Activated CD4-positive, alpha-beta memory T cell treated with anti-CD3 and anti-CD28 coated beads, Interleukin-2, amount 10 ng/mL, durations not matched to agents 7 days and 5 days (primary cell): ENCODE data around the gene SYNJ2BP. TPM values are rescaled to one million over a fixed set of nuclear protein-coding genes. Genes with fewer than 3 reads are reported as not detected.
"Not testable (repeated sequence)": the region's sequence is repeated elsewhere in the genome, so short reads cannot be mapped to it uniquely, and the experiment has no call there.

Source experiments
- CTCF ChIA-PET: fragments of 350-600 bp; sonication (Branson Sonifier 250); formaldehyde crosslinking; loops from one replicate; lab custom pipeline; 2021; ENCODE audit warnings: antibody characterized with exemption, inconsistent platforms; lab: Charles Lee
- POLR2A ChIA-PET: fragments of 350-600 bp; sonication (Branson Sonifier 250); formaldehyde crosslinking; loops from one replicate; lab custom pipeline; 2021; ENCODE audit warnings: antibody characterized with exemption; lab: Charles Lee
- DNase-seq: peaks from one replicate; pipeline ENCODE4 v3.0.0-alpha.2; 2020
- H3K27ac Mint-ChIP-seq: one replicate; pipeline ENCODE4 v1.8.0; 2021; ENCODE audit warnings: mild to moderate bottlenecking, mixed read lengths
- H3K27me3 Mint-ChIP-seq: one replicate; pipeline ENCODE4 v1.8.0; 2021; ENCODE audit warnings: mixed read lengths
- H3K36me3 Mint-ChIP-seq: one replicate; pipeline ENCODE4 v1.8.0; 2021; ENCODE audit warnings: low read depth, mixed read lengths
- H3K4me1 Mint-ChIP-seq: one replicate; pipeline ENCODE4 v1.8.0; 2021; ENCODE audit warnings: mixed read lengths
- H3K4me3 Mint-ChIP-seq: one replicate; pipeline ENCODE4 v1.8.0; 2021; ENCODE audit warnings: mild to moderate bottlenecking, mixed read lengths
- H3K9me3 Mint-ChIP-seq: one replicate; pipeline ENCODE4 v1.8.0; 2021; ENCODE audit warnings: mixed read lengths
- total RNA-seq, 2 experiments: library from RNA; stranded (reverse); gene quantifications; one replicate each; pipeline ENCODE4 v1.2.3, GENCODE V29; 2021

The SYNJ2BP gene
- total RNA-seq, 2 experiments from 2014 or later, result 6.3 to 6.5 TPM

GRCh38 chr14:70407621-70408020 lies 9.3 kb downstream of the SYNJ2BP start:
- POLR2A ChIA-PET, result no interaction called here

GRCh38 chr14:70406216-70406615 lies 10.7 kb downstream of the SYNJ2BP start:
- H3K9me3 Mint-ChIP-seq, CTCF ChIA-PET, POLR2A ChIA-PET, H3K36me3 Mint-ChIP-seq, H3K4me3 Mint-ChIP-seq, H3K27ac Mint-ChIP-seq, H3K4me1 Mint-ChIP-seq, H3K27me3 Mint-ChIP-seq, DNase-seq: not testable (repeated sequence)

More at GRCh38 chr14:70407621-70408020, 9.3 kb downstream of the SYNJ2BP start:
- DNase-seq, result no peak
- Mint-ChIP-seq H3K36me3 (peaks cover 3% of the 10 kb centered on the region), H3K9me3 (no peaks in the 10 kb centered on the region), H3K27ac (no peak overlapping the region), H3K4me1 (no peaks in the 10 kb centered on the region), H3K4me3 (no peak overlapping the region), H3K27me3 (no peaks in the 10 kb centered on the region)
- CTCF ChIA-PET, result interaction anchor here (0.7 kb wide), 1 partner anchor 27 kb away, joined by 3 read pairs; no protein-coding TSS in a partner anchor

GRCh38 chr14:70403335-70403734 lies 13.6 kb downstream of the SYNJ2BP start:
- POLR2A ChIA-PET, H3K9me3 Mint-ChIP-seq, H3K27ac Mint-ChIP-seq: not testable (repeated sequence)

GRCh38 chr14:70401643-70402042 lies 15.2 kb downstream of the SYNJ2BP start:
- Mint-ChIP-seq H3K27me3 (no peaks in the 10 kb centered on the region), H3K27ac (no peak overlapping the region), H3K36me3 (no peaks in the 10 kb centered on the region), H3K4me3 (no peak overlapping the region), H3K9me3 (no peaks in the 10 kb centered on the region), H3K4me1 (no peaks in the 10 kb centered on the region)
- ChIA-PET POLR2A (no interaction called here), CTCF (no interaction called here)
- DNase-seq, result no peak

More at GRCh38 chr14:70403335-70403734, 13.6 kb downstream of the SYNJ2BP start:
- CTCF ChIA-PET, result interaction anchor here (1.5 kb wide), 1 partner anchor 17 kb away, joined by 3 read pairs; no protein-coding TSS in a partner anchor
- H3K27me3 Mint-ChIP-seq, H3K36me3 Mint-ChIP-seq, H3K4me1 Mint-ChIP-seq, H3K4me3 Mint-ChIP-seq, DNase-seq: not testable (repeated sequence)

GRCh38 chr14:70398706-70399431 lies 18.0 kb downstream of the SYNJ2BP start:
- CTCF ChIA-PET, result no interaction called here
- Mint-ChIP-seq H3K4me1 (no peaks in the 10 kb centered on the region), H3K27me3 (no peaks in the 10 kb centered on the region), H3K4me3 (no peak overlapping the region), H3K27ac (no peak overlapping the region), H3K36me3 (no peaks in the 10 kb centered on the region), H3K9me3 (no peaks in the 10 kb centered on the region)
- DNase-seq, result no peak
- POLR2A ChIA-PET, result no interaction called here

- DNase-seq, result no peak
- H3K36me3 Mint-ChIP-seq, result no peaks in the 10 kb centered on the region
- no peaks in the 10 kb centered on the region for H3K27me3 Mint-ChIP-seq
- no peak overlapping the region for H3K27ac Mint-ChIP-seq
- CTCF ChIA-PET, result no interaction called here
- no peaks in the 10 kb centered on the region for H3K9me3 Mint-ChIP-seq
- H3K4me1 Mint-ChIP-seq, result no peaks in the 10 kb centered on the region
- no peak overlapping the region for H3K4me3 Mint-ChIP-seq
- POLR2A ChIA-PET, result no interaction called here
Observed at GRCh38 chr14:70398280-70398679, 18.6 kb downstream of the SYNJ2BP start.

GRCh38 chr14:70397746-70398145 lies 19.1 kb downstream of the SYNJ2BP start:
- no peak for DNase-seq
- POLR2A ChIA-PET, result no interaction called here
- H3K9me3 Mint-ChIP-seq, result no peaks in the 10 kb centered on the region
- no peaks in the 10 kb centered on the region for H3K36me3 Mint-ChIP-seq
- no peak overlapping the region for H3K27ac Mint-ChIP-seq
- no peaks in the 10 kb centered on the region for H3K4me1 Mint-ChIP-seq
- CTCF ChIA-PET, result no interaction called here
- no peaks in the 10 kb centered on the region for H3K27me3 Mint-ChIP-seq
- no peak overlapping the region for H3K4me3 Mint-ChIP-seq

- Mint-ChIP-seq H3K27me3 (no peaks in the 10 kb centered on the region), H3K9me3 (no peaks in the 10 kb centered on the region), H3K36me3 (no peaks in the 10 kb centered on the region), H3K27ac (no peak overlapping the region), H3K4me1 (no peaks in the 10 kb centered on the region), H3K4me3 (no peak overlapping the region)
- no peak for DNase-seq
- ChIA-PET CTCF (no interaction called here), POLR2A (no interaction called here)
Observed at GRCh38 chr14:70394674-70395306, 22.1 kb downstream of the SYNJ2BP start.

GRCh38 chr14:70392676-70393075 lies 24.2 kb downstream of the SYNJ2BP start:
- CTCF ChIA-PET, result no interaction called here
- Mint-ChIP-seq H3K4me3 (no peak overlapping the region), H3K4me1 (no peaks in the 10 kb centered on the region), H3K9me3 (no peaks in the 10 kb centered on the region), H3K36me3 (peaks cover 4% of the 10 kb centered on the region), H3K27me3 (no peaks in the 10 kb centered on the region), H3K27ac (no peak overlapping the region)
- DNase-seq, result no peak
- POLR2A ChIA-PET, result no interaction called here

GRCh38 chr14:70391493-70392391 lies 25.1 kb downstream of the SYNJ2BP start:
- no peaks in the 10 kb centered on the region for H3K9me3 Mint-ChIP-seq
- no peaks in the 10 kb centered on the region for H3K4me1 Mint-ChIP-seq
- no peak overlapping the region for H3K27ac Mint-ChIP-seq
- H3K36me3 Mint-ChIP-seq, result peaks cover 4% of the 10 kb centered on the region
- ChIA-PET CTCF (no interaction called here), POLR2A (no interaction called here)
- no peak overlapping the region for H3K4me3 Mint-ChIP-seq
- no peaks in the 10 kb centered on the region for H3K27me3 Mint-ChIP-seq
- no peak for DNase-seq

- Mint-ChIP-seq H3K36me3 (no peaks in the 10 kb centered on the region), H3K27me3 (no peaks in the 10 kb centered on the region), H3K4me3 (no peak overlapping the region), H3K9me3 (no peaks in the 10 kb centered on the region), H3K4me1 (no peaks in the 10 kb centered on the region), H3K27ac (no peak overlapping the region)
- ChIA-PET CTCF (no interaction called here), POLR2A (no interaction called here)
- no peak for DNase-seq
Observed at GRCh38 chr14:70382536-70382935, 34.4 kb downstream of the SYNJ2BP start.

- Mint-ChIP-seq H3K4me1 (no peaks in the 10 kb centered on the region), H3K36me3 (no peaks in the 10 kb centered on the region), H3K27me3 (no peaks in the 10 kb centered on the region), H3K27ac (no peak overlapping the region), H3K9me3 (no peaks in the 10 kb centered on the region), H3K4me3 (no peak overlapping the region)
- ChIA-PET POLR2A (no interaction called here), CTCF (interaction anchor here (0.7 kb wide), 1 partner anchor 27 kb away, joined by 3 read pairs; no protein-coding TSS in a partner anchor)
- DNase-seq, result no peak
Observed at GRCh38 chr14:70380824-70381223, 36.1 kb downstream of the SYNJ2BP start.

GRCh38 chr14:70378696-70379095 lies 38.2 kb downstream of the SYNJ2BP start:
- H3K4me3 Mint-ChIP-seq, result no peak overlapping the region
- CTCF ChIA-PET, result no interaction called here
- H3K9me3 Mint-ChIP-seq, result no peaks in the 10 kb centered on the region
- DNase-seq, result no peak
- no peak overlapping the region for H3K27ac Mint-ChIP-seq
- H3K27me3 Mint-ChIP-seq, result no peaks in the 10 kb centered on the region
- no peaks in the 10 kb centered on the region for H3K4me1 Mint-ChIP-seq
- POLR2A ChIA-PET, result no interaction called here
- no peaks in the 10 kb centered on the region for H3K36me3 Mint-ChIP-seq
